Muscle of back (tissue), 11 donors: ENCODE measurements around the gene ATP2A3. TPM values are rescaled to one million over a fixed set of nuclear protein-coding genes. Genes with fewer than 3 reads are reported as not detected.
"Not testable (repeated sequence)": the region's sequence is repeated elsewhere in the genome, so short reads cannot be mapped to it uniquely, and the experiment has no call there.

ENCODE experiments used
- DNase-seq, 3 donors: peaks; one replicate each; pipeline versions ENCODE4 v3.0.0 to v3.0.0-alpha.2; 2013
- polyA plus RNA-seq, 10 donors: library from polyadenylated mRNA; unstranded; fragments of 120-200 nt; gene quantifications; one replicate each; pipeline ENCODE4 v1.2.1, GENCODE V29; 2013; ENCODE audit not compliant: insufficient read length in 10 of 10

Gene ATP2A3
- polyA plus RNA-seq, 10 donors = 2.6 to 9.1 (median 4.3) TPM

DNA sequence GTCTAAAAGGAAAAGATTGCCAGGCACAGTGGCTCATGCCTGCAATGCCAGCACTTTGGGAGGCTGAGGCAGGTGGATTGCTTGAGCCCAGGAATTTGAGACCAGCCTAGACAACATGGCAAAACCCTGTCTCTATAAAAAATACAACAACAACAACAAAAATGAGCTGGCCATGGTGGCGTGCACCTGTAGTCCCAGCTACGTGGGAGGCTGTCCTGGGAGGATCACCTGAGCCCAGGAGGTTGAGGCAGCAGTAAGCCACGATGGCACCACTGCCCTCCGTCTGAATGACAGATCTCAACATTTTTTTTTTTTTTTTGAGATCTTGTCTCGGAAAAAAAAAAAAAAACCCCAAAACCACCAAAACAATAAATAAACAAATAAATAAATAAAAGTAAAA is 28.1 kb upstream of the ATP2A3 start:
- DNase-seq = no peak

DNA sequence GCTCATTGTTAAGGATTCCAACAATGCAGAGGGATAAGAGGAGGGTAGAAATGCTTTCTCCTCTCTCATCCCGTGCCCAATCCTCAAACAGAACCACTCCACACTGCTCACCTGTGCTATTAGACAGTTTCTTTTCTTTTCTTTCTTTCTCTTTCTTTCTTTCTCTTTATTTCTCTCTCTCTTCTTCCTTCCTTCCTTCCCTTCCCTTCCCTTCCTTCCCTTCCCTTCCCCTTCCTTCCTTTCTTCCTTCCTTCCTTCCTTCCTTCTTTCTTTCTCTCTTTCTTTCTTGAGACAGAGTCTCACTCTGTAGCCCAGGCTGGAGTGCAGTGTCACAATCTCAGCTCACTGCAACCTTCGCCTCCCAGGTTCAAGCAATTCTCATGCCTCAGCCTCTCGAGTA is 27.5 kb upstream of the ATP2A3 start:
- not testable (repeated sequence) for DNase-seq

DNA sequence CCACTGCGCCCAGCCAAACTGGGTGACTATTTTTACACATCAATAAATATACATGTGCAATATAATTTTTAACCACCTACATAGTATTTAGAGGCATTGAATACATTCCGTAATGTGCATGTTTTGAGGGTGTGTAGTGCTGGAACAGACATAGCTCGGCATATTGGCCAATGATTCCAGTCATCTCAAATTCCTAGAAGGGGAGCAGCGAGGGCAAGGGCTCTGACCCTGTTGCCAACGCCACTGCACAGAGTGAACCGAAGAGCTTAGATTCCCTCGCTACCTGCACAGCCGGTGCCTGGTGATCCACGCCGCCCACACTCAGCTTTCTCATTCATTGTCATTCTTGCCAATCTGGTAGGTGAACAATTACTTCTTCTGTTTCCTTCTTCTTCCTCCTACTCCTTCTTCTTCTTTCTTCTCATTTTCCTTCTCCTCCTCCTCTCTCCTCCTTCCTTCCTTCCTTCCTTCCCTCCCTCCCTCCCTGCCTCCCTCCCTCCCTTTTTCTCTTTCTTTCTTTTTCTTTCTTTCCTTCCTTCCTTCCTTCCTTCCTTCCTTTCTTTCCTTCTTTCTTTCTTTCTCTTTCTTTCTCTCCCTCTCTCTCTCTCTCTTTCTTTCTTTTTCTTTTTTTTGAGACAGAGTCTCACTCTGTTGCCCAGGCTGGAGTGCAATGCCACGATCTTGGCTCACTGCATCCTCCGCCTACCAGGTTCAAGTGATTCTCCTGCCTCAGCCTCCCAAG is 26.3 kb upstream of the ATP2A3 start:
- DNase-seq = no peak

GRCh38 chr17:3989041-3989886 is 25.0 kb upstream of the ATP2A3 start:
- no peak for DNase-seq

DNA sequence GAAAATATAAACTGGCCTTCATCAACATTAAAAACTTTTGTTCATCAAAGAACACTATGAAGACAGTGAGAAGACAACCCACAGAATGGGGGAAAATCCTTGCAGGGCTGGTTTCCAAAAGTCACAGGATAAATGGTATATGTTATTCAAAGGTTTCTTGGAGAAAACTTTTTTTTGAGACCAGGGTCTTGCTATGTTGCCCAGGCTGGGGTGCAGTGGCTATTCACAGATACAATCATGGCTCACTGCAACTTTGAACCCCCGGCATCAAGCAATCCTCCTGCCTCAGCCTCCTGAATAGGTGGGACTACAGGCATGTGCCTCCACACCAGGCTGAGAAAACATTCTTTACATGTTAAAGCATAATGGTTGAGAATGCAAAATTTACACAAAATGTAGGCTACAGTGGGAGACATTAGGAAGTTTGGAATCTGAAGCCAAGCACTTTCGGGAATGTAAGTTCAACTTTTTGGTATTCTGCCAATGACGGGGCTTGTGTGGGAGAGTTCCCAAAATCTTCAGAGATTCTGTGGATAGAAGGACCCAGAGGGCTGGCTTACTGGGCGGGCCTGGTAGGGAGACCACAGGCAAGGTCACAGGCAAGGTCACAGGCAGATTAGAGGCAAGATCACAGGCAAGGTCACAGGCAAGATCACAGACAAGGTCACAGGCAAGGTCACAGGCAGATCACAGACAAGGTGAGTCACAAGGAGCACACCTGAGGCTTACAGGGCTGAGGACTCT is 24.2 kb upstream of the ATP2A3 start:
- DNase-seq = peak in 2 of 3 donors; percentile 38 to 67

DNA sequence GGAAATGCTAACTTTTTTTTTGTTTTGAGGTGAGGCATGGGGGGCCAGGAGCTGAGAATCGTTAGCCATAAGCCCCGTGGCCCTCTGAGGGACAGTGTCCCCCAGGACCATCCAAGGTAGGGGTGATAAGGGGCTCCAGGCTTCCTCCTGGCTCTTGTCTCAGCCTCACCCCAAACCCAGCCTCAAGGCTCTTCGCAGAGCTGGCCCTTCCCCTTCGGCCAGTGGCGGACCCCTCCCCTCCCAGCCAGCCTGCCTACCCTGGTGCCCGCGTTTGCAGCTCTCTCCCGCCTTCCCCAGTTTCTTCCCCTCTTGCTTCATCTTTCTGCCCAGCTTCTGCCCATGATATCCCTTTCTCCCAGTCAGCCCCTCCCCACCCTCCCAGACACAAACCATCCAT is 22.7 kb upstream of the ATP2A3 start:
- DNase-seq = no peak

- DNase-seq = no peak
Measured at GRCh38 chr17:3986270-3986938, 22.2 kb upstream of the ATP2A3 start.

DNA sequence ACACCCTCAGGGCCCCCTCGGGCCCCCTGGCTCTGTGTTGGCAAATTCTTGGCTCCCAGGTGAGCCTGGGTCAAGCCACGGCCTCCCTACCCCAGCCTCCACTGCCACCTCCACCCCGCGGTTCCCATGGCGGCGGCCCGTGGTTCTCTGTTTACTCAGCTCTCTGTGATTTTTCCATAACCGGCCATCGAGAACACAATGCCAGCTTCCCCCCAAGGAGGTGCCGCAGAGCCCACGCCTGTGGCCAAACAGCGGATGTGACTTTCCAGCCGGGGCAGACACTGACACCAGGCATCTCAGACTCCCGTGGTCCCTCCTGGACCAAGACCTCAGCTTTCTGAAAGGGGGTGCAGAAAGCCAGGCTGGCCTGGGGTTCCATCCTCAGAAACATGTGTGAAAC is 21.6 kb upstream of the ATP2A3 start:
- DNase-seq = no peak

GRCh38 chr17:3983606-3984484 is 19.6 kb upstream of the ATP2A3 start:
- peak in 1 of 3 donors; percentile 58 for DNase-seq

DNA sequence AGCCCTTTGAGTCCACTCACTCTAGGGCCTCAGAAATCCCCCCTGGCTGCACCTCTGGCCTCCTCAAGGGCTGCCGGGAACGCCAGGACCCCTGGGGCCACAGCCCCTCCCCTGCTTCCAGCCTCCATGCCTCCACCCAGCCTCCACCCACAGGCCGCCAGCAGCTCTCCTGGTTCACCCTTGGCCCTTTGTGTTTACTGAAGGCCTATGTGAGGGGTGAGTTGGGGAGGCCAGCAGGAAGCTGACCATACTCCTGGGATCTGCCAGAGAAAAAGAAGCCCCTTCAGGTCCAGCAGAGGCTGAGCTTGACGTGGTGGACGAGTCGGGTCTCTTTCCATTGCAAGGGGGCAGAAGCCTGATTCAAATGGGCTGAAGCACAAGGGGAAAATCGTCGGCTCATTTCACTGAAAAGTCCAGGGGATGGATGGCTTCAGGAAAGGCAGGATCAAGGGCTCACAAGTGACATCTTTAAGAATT is 18.3 kb upstream of the ATP2A3 start:
- no peak for DNase-seq

DNA sequence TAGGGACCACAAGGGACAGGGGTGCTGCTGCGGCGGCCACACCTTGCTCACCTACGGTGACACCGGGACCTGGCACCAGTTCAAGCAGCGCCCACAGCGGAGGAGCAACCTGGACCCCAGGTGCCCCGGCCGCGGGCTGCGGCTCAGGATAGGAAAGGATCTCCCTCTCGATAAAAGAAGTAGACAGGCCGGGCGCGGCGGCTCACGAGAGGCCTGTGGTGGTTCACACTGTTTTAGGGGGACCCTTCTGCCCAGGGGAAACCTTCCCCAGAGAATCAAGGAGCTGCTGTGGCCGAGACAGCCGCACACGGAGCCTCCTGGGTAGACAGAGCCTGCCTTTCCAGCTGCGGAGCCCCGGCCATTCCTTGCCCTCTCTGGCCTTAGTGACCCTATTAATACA is 17.9 kb upstream of the ATP2A3 start:
- no peak for DNase-seq

DNA sequence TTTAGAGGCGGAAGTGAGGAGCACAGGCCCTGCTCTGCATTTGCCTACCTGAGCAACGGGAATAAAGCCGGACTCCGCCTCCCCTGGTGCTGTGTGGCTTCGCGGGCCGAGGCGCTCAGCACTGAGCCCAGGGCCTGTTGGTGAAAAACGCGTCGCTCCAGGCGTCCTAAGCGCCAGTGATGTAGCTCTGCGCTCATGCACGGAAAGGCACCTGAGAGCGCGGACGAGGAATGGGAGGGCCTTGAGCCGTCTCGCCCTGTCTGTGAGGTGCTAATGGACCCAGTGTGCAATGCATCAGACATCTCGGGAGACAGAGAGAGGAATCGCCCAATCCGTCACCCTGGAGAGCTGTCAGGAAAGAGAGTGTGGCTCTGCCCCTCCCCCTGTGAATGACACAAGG is 17.2 kb upstream of the ATP2A3 start:
- no peak for DNase-seq

DNA sequence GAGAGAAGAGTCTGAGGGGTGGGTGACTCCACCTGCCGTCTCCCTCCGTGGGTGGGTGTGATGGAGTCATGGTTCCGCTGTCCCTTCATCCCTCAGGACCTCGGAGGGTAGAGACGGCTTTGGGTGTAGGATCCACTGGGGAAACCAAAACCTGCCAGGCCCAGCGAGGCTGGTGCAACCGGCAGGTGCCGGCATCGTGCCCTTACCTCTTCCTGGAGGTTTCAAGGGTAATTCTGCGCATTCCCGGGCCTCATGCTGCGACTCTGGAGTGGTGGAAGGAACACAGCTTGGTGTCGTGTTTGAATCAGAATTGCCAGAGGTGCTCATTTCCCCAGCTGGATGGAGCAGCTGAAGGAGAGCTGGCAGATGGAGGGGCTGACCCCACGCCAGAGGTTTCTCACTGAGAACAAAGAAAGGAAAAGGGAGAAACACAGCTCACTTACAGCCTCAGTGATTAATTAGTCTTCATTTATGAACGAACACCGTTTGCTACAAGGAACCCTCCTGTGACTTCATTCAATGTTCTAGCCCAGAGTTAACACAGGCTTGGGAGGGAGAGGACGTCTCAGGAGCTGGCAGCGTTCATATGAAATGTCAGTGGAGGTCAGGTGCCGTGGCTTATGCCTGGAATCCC is 16.3 kb upstream of the ATP2A3 start:
- DNase-seq = no peak

DNA sequence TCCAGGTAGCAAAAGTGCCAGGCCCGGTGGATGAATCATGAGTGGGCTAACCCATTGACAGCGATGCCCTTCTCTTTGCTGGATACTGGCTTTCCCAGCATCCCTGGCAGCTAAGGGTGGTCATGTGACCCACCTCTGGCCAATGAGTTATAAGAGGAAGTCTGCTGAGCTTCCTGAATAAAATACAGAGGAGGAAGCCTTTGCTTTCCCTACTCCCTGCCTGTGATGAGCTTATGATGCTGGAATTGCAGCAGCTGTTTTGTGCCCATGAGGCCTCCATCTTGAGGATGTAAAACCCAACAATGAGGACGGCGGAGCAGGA is 15.0 kb upstream of the ATP2A3 start:
- DNase-seq = no peak

DNA sequence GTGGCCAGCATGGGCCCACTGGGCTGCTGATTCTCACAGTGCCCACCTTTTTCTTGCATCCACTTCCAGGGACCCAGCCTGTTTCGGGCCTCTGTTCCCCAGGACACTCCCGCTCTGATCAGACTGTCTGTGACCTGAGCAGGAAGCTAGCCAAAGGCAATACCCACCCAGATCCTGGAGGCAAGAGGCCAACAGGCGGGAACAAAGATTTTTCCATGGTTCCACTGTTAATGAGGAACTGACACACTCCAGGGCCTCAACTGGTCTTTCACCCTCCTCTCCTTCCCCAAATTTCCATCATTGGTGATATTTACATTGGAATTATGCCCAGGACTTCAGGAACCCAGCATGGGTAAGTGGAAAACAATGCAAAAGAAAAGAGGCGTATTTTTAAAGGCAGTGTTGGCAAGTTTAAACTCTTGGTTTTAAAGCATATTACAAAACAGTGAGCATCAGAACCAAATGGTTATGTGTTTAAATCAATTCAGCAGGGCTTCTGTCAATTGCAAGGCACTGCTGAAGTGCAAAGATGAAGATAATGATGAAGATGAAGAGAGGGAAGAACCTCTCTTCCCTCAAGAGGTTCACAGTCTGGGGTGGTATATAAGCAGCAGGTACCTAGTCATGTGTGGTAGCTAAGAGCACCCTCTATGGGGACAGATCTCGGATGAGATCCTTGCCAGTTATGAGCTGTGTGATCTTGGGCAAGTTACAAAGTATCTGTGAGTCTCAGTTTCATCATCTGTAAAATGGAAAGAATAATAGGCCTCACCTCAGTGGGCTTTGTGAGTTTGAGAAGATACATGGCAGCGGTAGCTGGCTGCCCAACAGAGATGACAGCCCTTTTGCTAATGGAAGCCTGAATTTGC is 14.4 kb upstream of the ATP2A3 start:
- DNase-seq = no peak

GRCh38 chr17:3977387-3977786 is 13.2 kb upstream of the ATP2A3 start:
- DNase-seq = no peak

- DNase-seq = no peak
Measured at GRCh38 chr17:3976675-3977171, 12.5 kb upstream of the ATP2A3 start.

GRCh38 chr17:3974980-3975379 is 10.7 kb upstream of the ATP2A3 start:
- DNase-seq = no peak

DNA sequence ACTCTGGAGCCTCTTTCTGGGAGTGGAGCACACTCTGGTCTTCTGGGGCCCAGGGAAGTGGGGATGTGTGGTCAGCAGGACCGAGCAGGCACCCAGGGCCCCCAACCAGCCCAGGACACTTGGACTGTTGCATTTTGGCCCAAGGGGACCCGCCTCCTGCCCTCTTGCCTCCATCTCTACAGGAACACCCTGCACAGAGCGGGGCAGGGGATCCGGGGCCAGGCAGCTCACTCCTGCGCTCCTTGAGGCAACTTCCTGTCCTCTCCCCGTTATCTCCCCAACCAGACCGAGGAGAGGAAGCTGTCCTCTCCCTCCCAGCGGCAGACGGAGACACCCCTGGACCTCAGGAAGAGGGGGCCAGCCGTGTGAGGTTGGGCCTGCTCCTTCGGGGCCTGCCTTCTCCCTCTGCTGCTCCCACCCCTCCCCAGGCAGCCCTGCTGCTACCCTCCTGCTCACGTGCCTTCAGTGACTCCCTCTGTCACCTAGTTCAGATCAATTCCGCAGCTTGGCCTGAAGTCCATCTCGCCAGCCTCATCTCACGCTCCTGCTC is 10.0 kb upstream of the ATP2A3 start:
- no peak for DNase-seq
